GM23338 (cell line): ENCODE measurements around the gene RARRES2.
"Not testable (repeated sequence)": the region's sequence is repeated elsewhere in the genome, so short reads cannot be mapped to it uniquely, and the experiment has no call there.

Experiments used
- CREB1 ChIP-seq: fragments of 250-450 bp; sonication (Bioruptor Pico); IDR thresholded peaks from 2 replicates; pipeline ENCODE4 v1.5.0; 2020; ENCODE audit warnings: low read depth, mild to moderate bottlenecking, moderate library complexity
- CTCF ChIP-seq, 2 experiments: fragments of 200-600 bp in 1 of 2; sonication (generic) in 1 of 2; conservative IDR thresholded peaks; 2 replicates each; pipeline versions ENCODE4 v1.5.1 to v1.6.1; 2016 to 2017; ENCODE audit warnings: antibody characterized with exemption in 2 of 2, low read depth in 2 of 2, mild to moderate bottlenecking in 2 of 2, moderate library complexity in 1 of 2
- ETS1 ChIP-seq: IDR thresholded peaks from 2 replicates; pipeline ENCODE4 v1.6.1; 2016; ENCODE audit warnings: antibody characterized with exemption
- EZH2 ChIP-seq: fragments of 200-600 bp; sonication (generic); IDR thresholded peaks from one replicate; pipeline ENCODE4 v1.8.0; 2017; ENCODE audit warnings: antibody characterized with exemption, mild to moderate bottlenecking, low read depth; ENCODE audit not compliant: unreplicated experiment
- EZH2phosphoT487 ChIP-seq: fragments of 200-600 bp; sonication (generic); IDR thresholded peaks from one replicate; pipeline ENCODE4 v1.8.1; 2018; ENCODE audit warnings: antibody characterized with exemption; ENCODE audit not compliant: unreplicated experiment
- JUNB ChIP-seq: IDR thresholded peaks from one replicate; pipeline ENCODE4 v1.6.1; 2016; ENCODE audit warnings: antibody characterized with exemption; ENCODE audit not compliant: unreplicated experiment
- NANOG ChIP-seq: IDR thresholded peaks from 2 replicates; pipeline ENCODE4 v1.6.1; 2016; ENCODE audit warnings: antibody characterized with exemption, borderline replicate concordance
- POLR2AphosphoS5 ChIP-seq: IDR thresholded peaks from 2 replicates; pipeline ENCODE4 v1.6.1; 2016; ENCODE audit warnings: antibody characterized with exemption, low read depth
- REST ChIP-seq: IDR thresholded peaks from one replicate; pipeline ENCODE4 v1.6.1; 2018; ENCODE audit warnings: antibody characterized with exemption; ENCODE audit not compliant: unreplicated experiment
- STAT1 ChIP-seq: IDR thresholded peaks from one replicate; pipeline ENCODE4 v1.6.1; 2016; ENCODE audit warnings: antibody characterized with exemption; ENCODE audit not compliant: unreplicated experiment
- ZNF114 ChIP-seq: fragments of 250-450 bp; sonication (Bioruptor Pico); IDR thresholded peaks from 2 replicates; pipeline ENCODE4 v1.5.0; 2020; ENCODE audit warnings: mild to moderate bottlenecking, moderate library complexity
- ZNF331 ChIP-seq: fragments of 250-450 bp; sonication (Bioruptor Pico); IDR thresholded peaks from 2 replicates; pipeline ENCODE4 v1.5.0; 2020; ENCODE audit warnings: low read depth, mild to moderate bottlenecking, moderate library complexity
- ZNF462 ChIP-seq: fragments of 250-450 bp; sonication (Bioruptor Pico); IDR thresholded peaks from 2 replicates; pipeline ENCODE4 v1.5.0; 2020; ENCODE audit warnings: mild to moderate bottlenecking, moderate library complexity

- not testable (repeated sequence) for TF ChIP-seq CTCF (conservative IDR thresholded peaks at IDR 0.05; ENCODE audit: low read depth in 2 of 2); POLR2AphosphoS5; NANOG; EZH2; REST; EZH2phosphoT487; ZNF331 (CRISPR knock-in tag); CREB1; JUNB; STAT1; ZNF462 (CRISPR knock-in tag); ZNF114 (CRISPR knock-in tag); ETS1
Measured at GRCh38 chr7:150295614-150296013, 45.8 kb downstream of the RARRES2 start.
